Stimulated activated CD4-positive, alpha-beta T cell treated with anti-CD3 and anti-CD28 coated beads, Interleukin-1b, Interleukin-23, amount 100 ng/mL, for 1 hour (primary cell): ENCODE data around the gene TJP1.
"Not testable (repeated sequence)": the region's sequence is repeated elsewhere in the genome, so short reads cannot be mapped to it uniquely, and the experiment has no call there.

Source experiments
- DNase-seq, 2 donors: peaks; one replicate each; pipeline ENCODE4 v3.0.0-alpha.2; 2020; ENCODE audit warnings: low read depth in 2 of 2

Gene TJP1

GRCh38 chr15:29799859-29800258, 22.4 kb downstream of the TJP1 start:
- DNase-seq: no peak

- DNase-seq: no peak
Measured at GRCh38 chr15:29795610-29796009, 26.7 kb downstream of the TJP1 start.

GRCh38 chr15:29792426-29793159, 29.7 kb downstream of the TJP1 start:
- DNase-seq: no peak

DNA sequence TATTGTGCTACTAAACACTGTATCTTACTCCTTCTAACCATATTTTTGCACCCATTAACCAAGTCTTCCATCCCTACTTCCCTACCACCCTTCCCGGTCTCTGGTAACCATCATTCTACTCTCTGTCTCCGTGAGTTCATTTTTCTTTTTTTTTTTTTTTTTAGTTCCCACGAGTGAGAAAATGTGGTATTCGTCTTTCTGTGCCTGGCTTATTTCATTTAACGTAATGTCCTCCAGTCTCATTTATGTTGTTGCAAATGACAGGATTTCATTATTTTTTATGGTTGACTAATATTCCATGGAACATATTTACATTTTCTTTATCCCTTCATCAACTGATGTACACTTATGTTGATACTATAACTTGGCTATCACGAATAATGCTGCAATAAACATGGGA, 31.7 kb downstream of the TJP1 start:
- no peak for DNase-seq

GRCh38 chr15:29789871-29790270, 32.4 kb downstream of the TJP1 start:
- DNase-seq: no peak

GRCh38 chr15:29788433-29789034, 33.7 kb downstream of the TJP1 start:
- no peak for DNase-seq

DNA sequence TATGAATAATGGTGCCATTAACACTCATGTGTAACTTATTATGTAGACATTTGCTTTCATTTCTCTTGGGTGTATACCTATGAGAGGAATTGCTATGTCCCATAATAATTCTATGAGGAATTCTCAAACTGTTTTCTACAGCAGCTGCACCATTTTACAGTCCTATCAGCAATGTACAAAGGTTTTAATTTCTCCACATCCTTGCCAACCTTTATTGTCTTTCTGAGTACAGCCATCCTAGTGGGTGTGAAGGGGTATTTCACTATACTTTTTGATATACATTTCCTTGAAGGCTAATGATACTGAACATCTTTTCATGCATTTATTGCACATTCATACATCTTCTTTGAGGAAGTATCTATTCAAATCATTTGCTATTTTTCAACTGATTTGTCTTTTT, 34.5 kb downstream of the TJP1 start:
- DNase-seq: no peak

GRCh38 chr15:29785642-29786041, 36.6 kb downstream of the TJP1 start:
- DNase-seq: no peak

DNA sequence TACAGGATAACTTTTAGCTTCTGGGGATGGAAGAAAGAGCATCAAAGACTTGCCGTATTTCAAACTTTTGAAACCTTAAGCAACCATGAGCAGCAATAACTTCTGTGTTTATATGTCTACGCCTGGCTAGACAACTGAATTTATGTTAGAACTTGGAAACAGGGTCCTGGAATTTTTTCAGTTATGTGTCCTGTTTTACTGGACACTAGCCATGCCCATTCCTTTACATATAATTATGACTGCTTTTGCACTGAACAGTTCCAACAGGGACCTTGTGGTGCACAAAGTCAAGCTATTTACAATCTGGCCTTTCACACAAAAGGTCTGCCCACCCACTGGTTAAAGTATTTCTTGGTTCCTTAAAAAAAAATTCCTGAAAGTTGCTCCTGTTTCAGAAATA, 37.1 kb downstream of the TJP1 start:
- no peak for DNase-seq

DNA sequence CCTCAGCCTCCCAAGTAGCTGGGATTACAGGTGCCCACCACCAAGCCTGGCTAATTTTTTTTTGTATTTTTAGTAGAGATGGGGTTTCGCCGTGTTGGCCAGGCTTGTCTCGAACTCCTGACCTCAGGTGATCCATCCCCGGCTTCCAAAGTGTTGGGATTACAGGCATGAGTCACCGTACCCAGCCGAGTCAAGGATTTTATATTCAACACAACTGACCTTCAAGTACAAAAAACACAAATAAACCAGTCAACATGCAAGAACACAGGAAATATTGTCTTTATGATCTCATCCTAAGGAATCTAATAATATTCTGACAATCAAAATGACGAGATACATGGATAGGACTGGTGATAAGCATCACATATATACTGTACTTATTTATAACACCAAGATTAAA, 37.9 kb downstream of the TJP1 start:
- no peak for DNase-seq

DNA sequence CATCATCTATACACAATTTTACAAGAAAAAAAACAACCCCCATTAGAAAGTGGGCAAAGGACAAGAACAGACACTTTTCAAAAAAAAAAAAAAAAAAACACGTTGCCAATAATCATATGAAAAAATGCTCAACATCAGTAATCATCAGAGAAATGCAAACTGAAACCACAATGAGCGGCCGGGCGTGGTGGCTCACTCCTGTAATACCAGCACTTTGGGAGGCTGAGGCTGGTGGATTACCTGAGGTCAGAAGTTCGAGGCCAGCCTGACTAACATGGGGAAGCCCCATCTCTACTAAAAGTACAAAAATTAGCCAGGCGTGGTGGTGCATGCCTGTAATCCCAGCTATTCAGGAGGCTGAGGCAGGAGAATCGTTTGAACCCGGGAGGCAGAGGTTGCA, 39.5 kb downstream of the TJP1 start:
- DNase-seq: not testable (repeated sequence)

DNA sequence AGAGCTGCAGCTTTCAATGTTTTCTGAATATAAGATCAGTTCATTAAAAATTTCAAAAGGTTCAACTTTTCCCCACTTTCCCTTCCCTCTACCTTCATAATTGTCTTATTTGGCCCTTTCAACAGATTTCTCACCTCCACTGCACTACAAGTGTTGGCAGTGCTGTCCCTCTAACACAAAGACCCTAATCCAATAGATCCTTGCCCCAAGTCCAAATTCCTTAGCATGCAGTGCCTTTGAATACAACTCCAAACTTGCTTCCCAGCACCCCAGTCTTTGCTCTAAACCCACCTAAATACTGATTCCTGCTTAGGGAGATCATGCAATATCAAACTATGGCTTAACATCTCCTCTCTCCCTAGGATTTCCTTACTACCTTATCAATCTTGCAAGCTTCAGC, 43.9 kb downstream of the TJP1 start:
- DNase-seq: no peak

- no peak for DNase-seq
Measured at GRCh38 chr15:29776859-29777258, 45.4 kb downstream of the TJP1 start.

- DNase-seq: no peak
Measured at GRCh38 chr15:29774900-29775299, 47.4 kb downstream of the TJP1 start.

GRCh38 chr15:29773816-29774215, 48.5 kb downstream of the TJP1 start:
- no peak for DNase-seq

GRCh38 chr15:29773000-29773399, 49.3 kb downstream of the TJP1 start:
- no peak for DNase-seq

DNA sequence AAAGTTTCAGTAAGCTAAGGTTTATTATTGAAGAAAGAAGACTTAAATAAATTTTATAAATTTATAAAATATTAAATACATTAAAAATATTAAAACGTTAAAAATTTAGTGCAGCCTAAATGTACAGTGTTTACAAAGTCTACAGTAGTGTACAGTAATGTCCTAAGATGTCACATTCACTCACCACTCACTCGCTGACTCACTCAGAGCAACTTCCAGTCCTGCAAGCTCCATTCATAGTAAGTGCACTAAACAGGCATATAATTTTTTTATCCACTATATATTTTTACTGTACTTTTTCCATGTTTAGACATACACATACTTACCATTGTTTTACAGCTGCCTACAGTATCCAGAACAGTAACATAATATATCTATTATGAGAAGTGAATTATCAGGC, 51.5 kb downstream of the TJP1 start:
- DNase-seq: no peak

DNA sequence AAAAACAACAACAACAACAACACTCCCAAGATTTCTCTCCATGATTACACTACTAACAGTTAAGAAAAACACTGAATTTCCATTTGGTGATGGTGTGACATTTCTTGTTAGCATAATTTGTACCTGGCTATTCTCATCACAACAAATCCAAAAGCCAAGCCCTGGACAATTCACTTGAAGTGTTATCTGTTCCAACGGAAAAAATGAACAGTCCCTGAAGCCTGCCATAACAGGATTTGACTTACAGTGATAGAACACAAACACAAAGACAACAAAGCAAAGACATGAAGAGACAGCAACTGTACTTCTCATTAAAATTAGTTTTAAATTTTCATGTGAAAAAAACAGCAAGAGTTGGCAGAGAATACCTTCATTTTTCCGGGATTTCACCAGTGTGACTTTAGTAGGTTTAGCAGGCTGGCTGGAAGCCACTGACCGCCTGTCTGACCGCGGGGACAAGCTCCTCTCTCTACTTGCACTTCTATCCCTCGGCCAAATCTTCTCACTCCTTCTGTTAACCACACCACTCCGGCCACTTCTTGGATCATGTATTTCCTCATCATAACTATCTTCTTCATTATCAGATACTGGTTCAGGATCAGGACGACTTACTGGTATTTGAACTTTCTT, 56.3 kb downstream of the TJP1 start:
- no peak for DNase-seq

DNA sequence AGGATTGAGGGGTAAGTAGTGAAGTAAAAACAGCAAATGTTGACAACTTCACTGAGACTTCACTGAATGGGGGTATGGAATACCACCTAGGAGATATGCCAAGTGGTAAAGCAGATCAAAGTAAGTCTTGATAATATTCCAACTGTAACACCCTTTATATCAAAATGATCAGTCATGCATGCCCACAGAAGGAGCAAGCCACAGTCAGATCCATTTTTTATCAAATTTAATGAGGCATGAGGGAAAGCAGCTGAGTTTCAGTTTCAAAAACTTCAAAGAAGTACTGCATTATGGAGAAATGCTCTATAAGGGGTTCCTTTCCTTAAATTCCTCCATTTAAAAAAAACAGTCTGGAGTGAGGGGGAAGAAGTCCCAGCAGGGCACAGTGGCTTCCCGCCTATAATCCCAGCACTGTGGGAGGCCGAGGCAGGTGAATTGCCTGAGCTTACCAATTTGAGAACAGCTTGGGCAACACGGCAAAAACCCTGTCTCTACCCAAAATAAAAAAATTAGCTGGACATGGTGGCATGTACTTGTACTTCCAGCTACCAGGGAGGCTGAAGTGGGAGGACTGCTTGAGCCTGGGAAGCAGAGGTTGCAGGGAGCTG, 56.9 kb downstream of the TJP1 start:
- DNase-seq: no peak

GRCh38 chr15:29759596-29759995, 62.7 kb downstream of the TJP1 start:
- DNase-seq: no peak

- DNase-seq: no peak
Measured at GRCh38 chr15:29756358-29757267, 65.7 kb downstream of the TJP1 start.

DNA sequence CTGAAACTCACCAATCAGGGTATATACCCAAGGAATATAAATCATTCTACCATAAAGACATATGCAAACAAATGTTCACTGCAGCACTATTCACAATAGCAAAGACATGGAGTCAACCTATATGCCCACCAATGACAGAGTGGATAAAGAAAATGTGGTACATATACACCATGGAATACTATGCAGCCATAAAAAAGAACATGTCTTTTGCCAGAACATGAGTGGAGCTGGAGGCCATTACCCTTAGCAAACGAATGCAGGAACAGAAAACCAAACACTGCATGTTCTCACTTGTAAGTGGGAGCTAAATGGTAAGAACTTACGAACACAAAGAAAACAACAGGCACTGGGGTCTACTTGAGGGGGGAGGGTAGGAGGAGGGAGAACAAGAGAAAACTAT, 68.3 kb downstream of the TJP1 start:
- DNase-seq: not testable (repeated sequence)
